ENCODE results near the gene SQOR.
A peak's percentile ranks its signal among the peaks of the same experiment; 100 is the strongest.

The SQOR gene

DNA sequence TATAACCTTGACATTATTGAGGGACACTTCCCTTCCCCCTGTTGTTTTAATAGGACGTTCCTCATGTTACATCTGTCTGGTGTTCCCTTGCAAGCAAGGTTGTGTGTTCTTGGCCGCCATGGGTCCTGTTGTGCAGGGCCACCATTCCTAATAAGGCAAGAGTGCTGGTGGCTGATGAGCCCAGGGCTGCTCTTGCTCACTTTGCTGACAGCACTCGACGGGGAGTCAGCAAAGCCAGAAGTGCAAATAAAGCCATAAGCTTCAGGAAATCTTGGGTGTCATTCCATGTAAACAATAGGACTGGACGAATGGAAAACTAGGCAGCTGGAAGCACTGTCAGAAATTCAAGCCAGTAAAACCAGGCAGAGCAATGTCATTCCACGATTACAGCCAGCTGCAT lies 75.8 kb downstream of the SQOR start:
- TF ChIP-seq POLR2AphosphoS5 (IDR thresholded peaks at IDR 0.05; ENCODE audit: low read depth) (no peak), GABPA (IDR thresholded peaks at IDR 0.05; ENCODE audit: low read depth) (no peak), SPI1 (IDR thresholded peaks at IDR 0.05; ENCODE audit: borderline replicate concordance, low read depth) (no peak)
- TF ChIP-seq, protein P1, sequence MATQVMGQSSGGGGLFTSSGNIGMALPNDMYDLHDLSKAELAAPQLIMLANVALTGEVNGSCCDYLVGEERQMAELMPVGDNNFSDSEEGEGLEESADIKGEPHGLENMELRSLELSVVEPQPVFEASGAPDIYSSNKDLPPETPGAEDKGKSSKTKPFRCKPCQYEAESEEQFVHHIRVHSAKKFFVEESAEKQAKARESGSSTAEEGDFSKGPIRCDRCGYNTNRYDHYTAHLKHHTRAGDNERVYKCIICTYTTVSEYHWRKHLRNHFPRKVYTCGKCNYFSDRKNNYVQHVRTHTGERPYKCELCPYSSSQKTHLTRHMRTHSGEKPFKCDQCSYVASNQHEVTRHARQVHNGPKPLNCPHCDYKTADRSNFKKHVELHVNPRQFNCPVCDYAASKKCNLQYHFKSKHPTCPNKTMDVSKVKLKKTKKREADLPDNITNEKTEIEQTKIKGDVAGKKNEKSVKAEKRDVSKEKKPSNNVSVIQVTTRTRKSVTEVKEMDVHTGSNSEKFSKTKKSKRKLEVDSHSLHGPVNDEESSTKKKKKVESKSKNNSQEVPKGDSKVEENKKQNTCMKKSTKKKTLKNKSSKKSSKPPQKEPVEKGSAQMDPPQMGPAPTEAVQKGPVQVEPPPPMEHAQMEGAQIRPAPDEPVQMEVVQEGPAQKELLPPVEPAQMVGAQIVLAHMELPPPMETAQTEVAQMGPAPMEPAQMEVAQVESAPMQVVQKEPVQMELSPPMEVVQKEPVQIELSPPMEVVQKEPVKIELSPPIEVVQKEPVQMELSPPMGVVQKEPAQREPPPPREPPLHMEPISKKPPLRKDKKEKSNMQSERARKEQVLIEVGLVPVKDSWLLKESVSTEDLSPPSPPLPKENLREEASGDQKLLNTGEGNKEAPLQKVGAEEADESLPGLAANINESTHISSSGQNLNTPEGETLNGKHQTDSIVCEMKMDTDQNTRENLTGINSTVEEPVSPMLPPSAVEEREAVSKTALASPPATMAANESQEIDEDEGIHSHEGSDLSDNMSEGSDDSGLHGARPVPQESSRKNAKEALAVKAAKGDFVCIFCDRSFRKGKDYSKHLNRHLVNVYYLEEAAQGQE (IDR thresholded peaks at IDR 0.05; ENCODE audit: insufficient replicate concordance, low read depth) = no peak
- TF ChIP-seq, protein P2, sequence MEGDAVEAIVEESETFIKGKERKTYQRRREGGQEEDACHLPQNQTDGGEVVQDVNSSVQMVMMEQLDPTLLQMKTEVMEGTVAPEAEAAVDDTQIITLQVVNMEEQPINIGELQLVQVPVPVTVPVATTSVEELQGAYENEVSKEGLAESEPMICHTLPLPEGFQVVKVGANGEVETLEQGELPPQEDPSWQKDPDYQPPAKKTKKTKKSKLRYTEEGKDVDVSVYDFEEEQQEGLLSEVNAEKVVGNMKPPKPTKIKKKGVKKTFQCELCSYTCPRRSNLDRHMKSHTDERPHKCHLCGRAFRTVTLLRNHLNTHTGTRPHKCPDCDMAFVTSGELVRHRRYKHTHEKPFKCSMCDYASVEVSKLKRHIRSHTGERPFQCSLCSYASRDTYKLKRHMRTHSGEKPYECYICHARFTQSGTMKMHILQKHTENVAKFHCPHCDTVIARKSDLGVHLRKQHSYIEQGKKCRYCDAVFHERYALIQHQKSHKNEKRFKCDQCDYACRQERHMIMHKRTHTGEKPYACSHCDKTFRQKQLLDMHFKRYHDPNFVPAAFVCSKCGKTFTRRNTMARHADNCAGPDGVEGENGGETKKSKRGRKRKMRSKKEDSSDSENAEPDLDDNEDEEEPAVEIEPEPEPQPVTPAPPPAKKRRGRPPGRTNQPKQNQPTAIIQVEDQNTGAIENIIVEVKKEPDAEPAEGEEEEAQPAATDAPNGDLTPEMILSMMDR (IDR thresholded peaks at IDR 0.05; ENCODE audit: insufficient read depth, low read length) = no peak
- Histone ChIP-seq H3K27me3 (ENCODE audit: insufficient read depth, poor library complexity, severe bottlenecking) (no peaks in the 10 kb centered on the region), H3K27ac (replicated peaks) (no peak overlapping the region), H3K4me3 (replicated peaks; ENCODE audit: insufficient read depth, low read length) (no peak overlapping the region)
- no peak for DNase-seq (ENCODE audit: low read depth in 1 of 2, low spot score in 1 of 2)

DNA sequence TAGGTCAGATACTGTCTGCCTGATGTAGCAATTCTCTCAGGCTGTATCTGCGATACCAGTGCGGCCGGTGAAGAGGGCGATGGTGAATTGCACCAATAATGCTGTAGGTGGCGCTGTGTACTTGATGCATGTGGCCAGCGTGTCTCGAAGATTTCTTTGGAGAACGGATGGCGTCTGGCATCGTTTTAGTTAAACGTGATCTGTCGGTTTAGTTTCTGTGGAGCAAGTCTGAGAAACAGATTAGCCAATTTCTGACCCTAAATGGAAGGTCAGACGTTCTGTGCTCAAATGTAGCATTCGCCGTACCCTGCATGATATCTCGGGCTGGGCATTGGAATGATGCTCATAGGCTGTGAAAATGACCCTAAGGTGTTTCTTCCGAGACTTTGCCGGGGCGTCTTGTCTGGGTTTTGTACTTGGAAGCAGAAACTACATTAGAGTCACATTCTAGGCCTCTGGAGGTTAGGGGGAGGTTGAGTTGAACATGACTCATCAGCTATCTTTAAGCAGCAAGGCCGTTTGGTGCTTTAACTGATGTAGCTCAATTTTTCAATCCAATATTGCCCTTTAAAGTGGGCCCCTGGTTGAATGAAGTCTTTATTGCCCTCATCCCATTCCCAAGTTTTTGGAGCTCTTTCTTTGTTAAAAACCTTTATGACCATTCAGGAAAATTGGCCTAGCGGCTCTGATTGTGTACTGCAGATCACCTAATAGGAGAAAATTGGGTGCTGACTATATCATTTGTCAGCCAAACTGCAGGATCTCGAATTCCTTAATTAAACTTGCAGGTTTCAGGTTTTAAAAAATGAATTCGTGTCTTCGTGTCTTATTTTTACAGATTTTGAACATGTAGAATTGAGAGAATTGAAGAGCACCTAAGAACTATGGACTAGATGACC lies 80.0 kb downstream of the SQOR start:
- no peak overlapping the region for H3K4me3 ChIP-seq (replicated peaks; ENCODE audit: insufficient read depth, low read length)
- no peaks in the 10 kb centered on the region for H3K27me3 ChIP-seq (ENCODE audit: insufficient read depth, poor library complexity, severe bottlenecking)
- TF ChIP-seq, protein P2 (IDR thresholded peaks at IDR 0.05; ENCODE audit: insufficient read depth, low read length) = peak; percentile 76
- TF ChIP-seq POLR2AphosphoS5 (IDR thresholded peaks at IDR 0.05; ENCODE audit: low read depth) = no peak
- peak; percentile 57 to 64 for DNase-seq (ENCODE audit: low read depth in 1 of 2, low spot score in 1 of 2)
- no peak overlapping the region for H3K27ac ChIP-seq (replicated peaks)

DNA sequence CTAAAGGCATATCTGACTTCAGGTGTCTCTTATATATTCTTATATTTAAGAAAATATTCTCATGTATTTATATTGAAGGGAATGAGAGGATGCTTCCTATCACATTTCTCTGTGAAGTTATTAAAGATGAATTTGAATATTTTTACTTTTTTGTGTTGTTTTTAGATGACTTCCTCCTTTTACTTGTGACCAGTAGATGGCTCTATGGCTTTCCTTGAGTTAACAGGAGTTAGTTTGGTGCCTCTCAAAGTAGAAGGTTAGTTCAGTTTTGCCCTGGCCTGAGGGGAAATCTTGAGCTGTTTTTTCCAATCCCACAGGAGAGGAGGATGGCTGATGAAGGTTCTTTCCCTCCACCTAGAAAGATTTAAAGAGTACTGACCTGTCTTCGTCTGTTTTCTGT lies 80.7 kb downstream of the SQOR start:
- peaks cover 4% of the 10 kb centered on the region for H3K27me3 ChIP-seq (ENCODE audit: insufficient read depth, poor library complexity, severe bottlenecking)
- DNase-seq (ENCODE audit: low read depth in 1 of 2, low spot score in 1 of 2) = no peak
- no peak overlapping the region for H3K27ac ChIP-seq (replicated peaks)
- TF ChIP-seq SPI1 (IDR thresholded peaks at IDR 0.05; ENCODE audit: borderline replicate concordance, low read depth) (peak; percentile 72; the same call in 1 of the 2 replicates), GABPA (IDR thresholded peaks at IDR 0.05; ENCODE audit: low read depth) (no peak)
- TF ChIP-seq, protein P2 (IDR thresholded peaks at IDR 0.05; ENCODE audit: insufficient read depth, low read length) = peak; percentile 10
- H3K4me3 ChIP-seq (replicated peaks; ENCODE audit: insufficient read depth, low read length) = no peak overlapping the region

DNA sequence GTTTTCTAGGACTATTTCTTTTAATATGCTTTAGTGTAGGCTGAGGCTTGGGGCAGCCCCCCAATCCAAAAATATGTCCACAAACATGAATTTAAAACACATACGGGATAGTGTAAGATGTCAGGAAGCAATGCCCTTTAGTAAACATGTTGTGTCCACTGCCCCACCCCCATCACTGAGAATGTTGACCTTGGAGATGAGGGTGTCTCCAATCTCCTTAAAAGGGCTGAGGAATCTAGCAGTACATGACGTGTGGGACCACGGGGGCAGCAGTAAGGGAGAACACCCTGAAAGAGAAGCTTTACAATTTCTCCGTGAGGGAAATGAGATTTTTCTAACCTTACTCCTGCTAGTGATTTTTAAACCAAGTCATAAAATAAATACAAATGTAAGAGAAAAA lies 84.7 kb downstream of the SQOR start:
- Histone ChIP-seq H3K4me3 (replicated peaks; ENCODE audit: insufficient read depth, low read length) (no peak overlapping the region), H3K27ac (replicated peaks) (no peak overlapping the region), H3K27me3 (ENCODE audit: insufficient read depth, poor library complexity, severe bottlenecking) (peaks cover 4% of the 10 kb centered on the region)
- DNase-seq (ENCODE audit: low read depth in 1 of 2, low spot score in 1 of 2) = no peak
- TF ChIP-seq, protein P2 (IDR thresholded peaks at IDR 0.05; ENCODE audit: insufficient read depth, low read length) = no peak
- no peak for TF ChIP-seq POLR2AphosphoS5 (IDR thresholded peaks at IDR 0.05; ENCODE audit: low read depth)
- no peak for TF ChIP-seq SPI1 (IDR thresholded peaks at IDR 0.05; ENCODE audit: borderline replicate concordance, low read depth)
- TF ChIP-seq GABPA (IDR thresholded peaks at IDR 0.05; ENCODE audit: low read depth) = no peak
- TF ChIP-seq, protein P1 (IDR thresholded peaks at IDR 0.05; ENCODE audit: insufficient replicate concordance, low read depth) = no peak
